ENCODE data around the gene COL4A1. TPM values are rescaled to one million over a fixed set of nuclear protein-coding genes. Genes with fewer than 3 reads are reported as not detected.

The COL4A1 gene
- polyA plus RNA-seq, 2 of the 4 experiments (the other 2 are of a cell fraction): 23.8 to 71.3 TPM

DNA sequence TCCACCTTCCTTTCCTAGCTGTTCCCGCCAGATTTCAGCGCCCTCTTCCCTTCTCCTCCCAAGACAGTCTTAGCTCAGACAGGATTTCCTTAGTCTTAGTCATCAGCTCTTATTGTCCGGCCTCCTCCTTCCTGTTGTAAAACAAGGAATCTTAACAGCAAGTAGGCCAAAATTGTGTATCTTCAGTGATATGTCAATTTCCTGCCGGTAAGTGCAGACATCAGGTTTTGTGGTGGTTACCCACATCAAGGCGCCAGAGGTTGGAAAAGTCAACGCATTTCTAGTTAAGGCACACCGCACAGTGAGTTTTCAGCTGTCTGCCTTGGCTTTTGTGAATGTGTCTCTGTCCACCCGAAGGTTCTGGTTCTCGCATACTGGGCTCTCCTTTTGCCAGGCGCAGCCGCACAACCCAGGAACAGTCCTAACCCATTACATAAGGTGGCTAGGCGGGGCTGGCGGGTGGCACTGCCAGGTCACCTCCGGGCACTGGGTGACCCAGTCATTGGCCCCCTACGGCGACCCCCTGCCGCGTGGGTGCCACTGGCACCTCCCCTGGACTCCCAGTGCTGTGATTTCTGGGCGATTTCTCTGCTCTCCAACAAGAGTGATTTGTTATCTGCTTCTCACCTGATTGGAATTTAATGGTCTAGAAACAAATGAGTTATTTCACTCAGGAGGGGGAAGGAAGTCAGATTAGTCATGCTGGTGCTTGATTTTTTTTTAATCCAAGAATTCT, 13.0 kb upstream of the COL4A1 start (continued):
- TF ChIP-seq, protein P1, sequence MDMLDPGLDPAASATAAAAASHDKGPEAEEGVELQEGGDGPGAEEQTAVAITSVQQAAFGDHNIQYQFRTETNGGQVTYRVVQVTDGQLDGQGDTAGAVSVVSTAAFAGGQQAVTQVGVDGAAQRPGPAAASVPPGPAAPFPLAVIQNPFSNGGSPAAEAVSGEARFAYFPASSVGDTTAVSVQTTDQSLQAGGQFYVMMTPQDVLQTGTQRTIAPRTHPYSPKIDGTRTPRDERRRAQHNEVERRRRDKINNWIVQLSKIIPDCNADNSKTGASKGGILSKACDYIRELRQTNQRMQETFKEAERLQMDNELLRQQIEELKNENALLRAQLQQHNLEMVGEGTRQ (IDR thresholded peaks at IDR 0.05): no peak
- TF ChIP-seq HOXB5 (CRISPR knock-in tag; IDR thresholded peaks at IDR 0.05): 0 out of 2 replicates have a peak, but pooled peaks have one; percentile 5
- TF ChIP-seq, protein P2, sequence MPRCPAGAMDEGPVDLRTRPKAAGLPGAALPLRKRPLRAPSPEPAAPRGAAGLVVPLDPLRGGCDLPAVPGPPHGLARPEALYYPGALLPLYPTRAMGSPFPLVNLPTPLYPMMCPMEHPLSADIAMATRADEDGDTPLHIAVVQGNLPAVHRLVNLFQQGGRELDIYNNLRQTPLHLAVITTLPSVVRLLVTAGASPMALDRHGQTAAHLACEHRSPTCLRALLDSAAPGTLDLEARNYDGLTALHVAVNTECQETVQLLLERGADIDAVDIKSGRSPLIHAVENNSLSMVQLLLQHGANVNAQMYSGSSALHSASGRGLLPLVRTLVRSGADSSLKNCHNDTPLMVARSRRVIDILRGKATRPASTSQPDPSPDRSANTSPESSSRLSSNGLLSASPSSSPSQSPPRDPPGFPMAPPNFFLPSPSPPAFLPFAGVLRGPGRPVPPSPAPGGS (IDR thresholded peaks at IDR 0.05): no peak
- no peak for TF ChIP-seq RNF2 (IDR thresholded peaks at IDR 0.05; ENCODE audit: borderline replicate concordance, low read depth)
- no peak for TF ChIP-seq KDM5A (IDR thresholded peaks at IDR 0.05)
- no peak for TF ChIP-seq RARB (CRISPR knock-in tag; IDR thresholded peaks at IDR 0.05)
- no peak for TF ChIP-seq HOXB13 (CRISPR knock-in tag; IDR thresholded peaks at IDR 0.05; ENCODE audit: low read depth)
- TF ChIP-seq, protein P3, sequence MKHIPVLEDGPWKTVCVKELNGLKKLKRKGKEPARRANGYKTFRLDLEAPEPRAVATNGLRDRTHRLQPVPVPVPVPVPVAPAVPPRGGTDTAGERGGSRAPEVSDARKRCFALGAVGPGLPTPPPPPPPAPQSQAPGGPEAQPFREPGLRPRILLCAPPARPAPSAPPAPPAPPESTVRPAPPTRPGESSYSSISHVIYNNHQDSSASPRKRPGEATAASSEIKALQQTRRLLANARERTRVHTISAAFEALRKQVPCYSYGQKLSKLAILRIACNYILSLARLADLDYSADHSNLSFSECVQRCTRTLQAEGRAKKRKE (CRISPR knock-in tag; IDR thresholded peaks at IDR 0.05; ENCODE audit: low read depth): no peak
- TF ChIP-seq, protein P4, sequence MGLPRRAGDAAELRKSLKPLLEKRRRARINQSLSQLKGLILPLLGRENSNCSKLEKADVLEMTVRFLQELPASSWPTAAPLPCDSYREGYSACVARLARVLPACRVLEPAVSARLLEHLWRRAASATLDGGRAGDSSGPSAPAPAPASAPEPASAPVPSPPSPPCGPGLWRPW (IDR thresholded peaks at IDR 0.05): no peak
- TF ChIP-seq RAD21 (conservative IDR thresholded peaks at IDR 0.05 in 1 of 2, IDR thresholded peaks at IDR 0.05 in 1 of 2): peak in 1 of 2 experiments; percentile 21; a peak in 1 of 5 replicates
- TF ChIP-seq, protein P5, sequence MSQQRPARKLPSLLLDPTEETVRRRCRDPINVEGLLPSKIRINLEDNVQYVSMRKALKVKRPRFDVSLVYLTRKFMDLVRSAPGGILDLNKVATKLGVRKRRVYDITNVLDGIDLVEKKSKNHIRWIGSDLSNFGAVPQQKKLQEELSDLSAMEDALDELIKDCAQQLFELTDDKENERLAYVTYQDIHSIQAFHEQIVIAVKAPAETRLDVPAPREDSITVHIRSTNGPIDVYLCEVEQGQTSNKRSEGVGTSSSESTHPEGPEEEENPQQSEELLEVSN (IDR thresholded peaks at IDR 0.05; ENCODE audit: borderline replicate concordance, low read depth): peak; percentile 32; the same call in 1 of the 2 replicates
- peak; percentile 31; the same call in 1 of the 2 replicates for TF ChIP-seq FOSL2 (IDR thresholded peaks at IDR 0.05)
- peak; percentile 66 for TF ChIP-seq FOSL2 (CRISPR knock-in tag; IDR thresholded peaks at IDR 0.05)
- no peak for TF ChIP-seq TP53 (CRISPR knock-in tag; IDR thresholded peaks at IDR 0.05)
- TF ChIP-seq MAZ (IDR thresholded peaks at IDR 0.05; ENCODE audit: borderline replicate concordance, low read depth, low read length): no peak
- no peak for TF ChIP-seq BHLHE40 (IDR thresholded peaks at IDR 0.05; ENCODE audit: low read depth, low read length)
- TF ChIP-seq, protein P6, sequence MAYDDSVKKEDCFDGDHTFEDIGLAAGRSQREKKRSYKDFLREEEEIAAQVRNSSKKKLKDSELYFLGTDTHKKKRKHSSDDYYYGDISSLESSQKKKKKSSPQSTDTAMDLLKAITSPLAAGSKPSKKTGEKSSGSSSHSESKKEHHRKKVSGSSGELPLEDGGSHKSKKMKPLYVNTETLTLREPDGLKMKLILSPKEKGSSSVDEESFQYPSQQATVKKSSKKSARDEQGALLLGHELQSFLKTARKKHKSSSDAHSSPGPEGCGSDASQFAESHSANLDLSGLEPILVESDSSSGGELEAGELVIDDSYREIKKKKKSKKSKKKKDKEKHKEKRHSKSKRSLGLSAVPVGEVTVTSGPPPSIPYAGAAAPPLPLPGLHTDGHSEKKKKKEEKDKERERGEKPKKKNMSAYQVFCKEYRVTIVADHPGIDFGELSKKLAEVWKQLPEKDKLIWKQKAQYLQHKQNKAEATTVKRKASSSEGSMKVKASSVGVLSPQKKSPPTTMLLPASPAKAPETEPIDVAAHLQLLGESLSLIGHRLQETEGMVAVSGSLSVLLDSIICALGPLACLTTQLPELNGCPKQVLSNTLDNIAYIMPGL (CRISPR knock-in tag; IDR thresholded peaks at IDR 0.05; ENCODE audit: borderline replicate concordance): no peak
- no peak for TF ChIP-seq ZNF302 (CRISPR knock-in tag; IDR thresholded peaks at IDR 0.05)
- no peak for TF ChIP-seq CHD4 (IDR thresholded peaks at IDR 0.05; ENCODE audit: borderline replicate concordance)
- no peak for TF ChIP-seq FOXS1 (CRISPR knock-in tag; IDR thresholded peaks at IDR 0.05)
- no peak for TF ChIP-seq KDM1A (IDR thresholded peaks at IDR 0.05; ENCODE audit: low read depth)
- no peak for TF ChIP-seq ZC3H11A (IDR thresholded peaks at IDR 0.05)
- TF ChIP-seq JUNB (IDR thresholded peaks at IDR 0.05): peak; percentile 72
- TF ChIP-seq FOSB (CRISPR knock-in tag; IDR thresholded peaks at IDR 0.05): no peak
- TF ChIP-seq, protein P7, sequence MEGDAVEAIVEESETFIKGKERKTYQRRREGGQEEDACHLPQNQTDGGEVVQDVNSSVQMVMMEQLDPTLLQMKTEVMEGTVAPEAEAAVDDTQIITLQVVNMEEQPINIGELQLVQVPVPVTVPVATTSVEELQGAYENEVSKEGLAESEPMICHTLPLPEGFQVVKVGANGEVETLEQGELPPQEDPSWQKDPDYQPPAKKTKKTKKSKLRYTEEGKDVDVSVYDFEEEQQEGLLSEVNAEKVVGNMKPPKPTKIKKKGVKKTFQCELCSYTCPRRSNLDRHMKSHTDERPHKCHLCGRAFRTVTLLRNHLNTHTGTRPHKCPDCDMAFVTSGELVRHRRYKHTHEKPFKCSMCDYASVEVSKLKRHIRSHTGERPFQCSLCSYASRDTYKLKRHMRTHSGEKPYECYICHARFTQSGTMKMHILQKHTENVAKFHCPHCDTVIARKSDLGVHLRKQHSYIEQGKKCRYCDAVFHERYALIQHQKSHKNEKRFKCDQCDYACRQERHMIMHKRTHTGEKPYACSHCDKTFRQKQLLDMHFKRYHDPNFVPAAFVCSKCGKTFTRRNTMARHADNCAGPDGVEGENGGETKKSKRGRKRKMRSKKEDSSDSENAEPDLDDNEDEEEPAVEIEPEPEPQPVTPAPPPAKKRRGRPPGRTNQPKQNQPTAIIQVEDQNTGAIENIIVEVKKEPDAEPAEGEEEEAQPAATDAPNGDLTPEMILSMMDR (IDR thresholded peaks at IDR 0.05): no peak
- TF ChIP-seq TFCP2L1 (CRISPR knock-in tag; IDR thresholded peaks at IDR 0.05): no peak
- no peak for TF ChIP-seq HEYL (CRISPR knock-in tag; IDR thresholded peaks at IDR 0.05)
- TF ChIP-seq, protein P8, sequence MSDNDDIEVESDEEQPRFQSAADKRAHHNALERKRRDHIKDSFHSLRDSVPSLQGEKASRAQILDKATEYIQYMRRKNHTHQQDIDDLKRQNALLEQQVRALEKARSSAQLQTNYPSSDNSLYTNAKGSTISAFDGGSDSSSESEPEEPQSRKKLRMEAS (IDR thresholded peaks at IDR 0.05): peak; percentile 44; the same call in 1 of the 2 replicates
- no peak for TF ChIP-seq CBX2 (IDR thresholded peaks at IDR 0.05; ENCODE audit: borderline replicate concordance, low read depth)
- no peak for TF ChIP-seq SMC3 (IDR thresholded peaks at IDR 0.05)

Measured in A549 (cell line).